Stimulated activated naive CD4-positive, alpha-beta T cell treated with Interleukin-2 at 50 U/mL for 16 hours (primary cell): Measurements from ENCODE around the gene ZPR1.
"Not testable (repeated sequence)": the region's sequence is repeated elsewhere in the genome, so short reads cannot be mapped to it uniquely, and the experiment has no call there.

ENCODE experiments used
- DNase-seq: peaks from one replicate; lab custom pipeline; 2025; lab: John Stamatoyannopoulos, UW

ZPR1 gene, protein sequence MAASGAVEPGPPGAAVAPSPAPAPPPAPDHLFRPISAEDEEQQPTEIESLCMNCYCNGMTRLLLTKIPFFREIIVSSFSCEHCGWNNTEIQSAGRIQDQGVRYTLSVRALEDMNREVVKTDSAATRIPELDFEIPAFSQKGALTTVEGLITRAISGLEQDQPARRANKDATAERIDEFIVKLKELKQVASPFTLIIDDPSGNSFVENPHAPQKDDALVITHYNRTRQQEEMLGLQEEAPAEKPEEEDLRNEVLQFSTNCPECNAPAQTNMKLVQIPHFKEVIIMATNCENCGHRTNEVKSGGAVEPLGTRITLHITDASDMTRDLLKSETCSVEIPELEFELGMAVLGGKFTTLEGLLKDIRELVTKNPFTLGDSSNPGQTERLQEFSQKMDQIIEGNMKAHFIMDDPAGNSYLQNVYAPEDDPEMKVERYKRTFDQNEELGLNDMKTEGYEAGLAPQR

GRCh38 chr11:116787786-116788486 is at the start of gene ZPR1:
TSS of gene ZPR1 (minus strand) at chr11:116788023. CDS start at chr11:116787990, 33 bp downstream.
- peak; percentile 80 for DNase-seq

- DNase-seq: no peak
Measured at GRCh38 chr11:116836632-116836991, 48.8 kb upstream of the ZPR1 start.

DNA sequence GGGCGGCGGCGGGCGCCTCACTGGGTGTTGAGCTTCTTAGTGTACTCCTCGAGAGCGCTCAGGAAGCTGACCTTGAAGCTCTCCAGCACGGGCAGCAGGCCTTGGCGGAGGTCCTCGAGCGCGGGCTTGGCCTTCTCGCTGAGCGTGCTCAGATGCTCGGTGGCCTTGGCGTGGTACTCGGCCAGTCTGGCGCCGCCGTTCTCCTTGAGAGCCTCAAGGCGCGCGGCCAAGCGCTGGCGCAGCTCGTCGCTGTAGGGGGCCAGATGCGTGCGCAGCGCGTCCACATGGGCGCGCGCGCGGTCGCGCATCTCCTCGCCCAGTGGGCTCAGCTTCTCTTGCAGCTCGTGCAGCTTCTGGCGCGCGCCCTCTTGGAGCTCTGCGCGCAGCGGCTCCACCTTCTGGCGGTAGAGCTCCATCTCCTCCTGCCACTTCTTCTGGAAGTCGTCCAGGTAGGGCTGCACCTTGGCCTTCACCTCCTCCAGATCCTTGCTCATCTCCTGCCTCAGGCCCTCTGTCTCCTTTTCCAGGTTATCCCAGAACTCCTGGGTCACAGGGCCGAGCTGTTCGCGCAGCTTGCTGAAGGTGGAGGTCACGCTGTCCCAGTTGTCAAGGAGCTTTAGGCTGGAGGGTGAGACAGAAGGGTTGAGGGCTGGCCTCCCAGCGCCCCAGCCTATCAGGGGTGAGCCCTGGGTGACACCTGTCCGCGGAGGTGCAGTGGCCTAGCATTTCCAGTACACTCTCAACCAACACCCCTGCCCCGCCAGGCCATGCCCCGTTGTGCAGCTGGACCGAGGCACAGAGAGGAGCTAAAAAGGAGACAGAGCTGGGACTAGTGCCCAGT is 48.2 kb upstream of the ZPR1 start:
- DNase-seq: peak; percentile 70

DNA sequence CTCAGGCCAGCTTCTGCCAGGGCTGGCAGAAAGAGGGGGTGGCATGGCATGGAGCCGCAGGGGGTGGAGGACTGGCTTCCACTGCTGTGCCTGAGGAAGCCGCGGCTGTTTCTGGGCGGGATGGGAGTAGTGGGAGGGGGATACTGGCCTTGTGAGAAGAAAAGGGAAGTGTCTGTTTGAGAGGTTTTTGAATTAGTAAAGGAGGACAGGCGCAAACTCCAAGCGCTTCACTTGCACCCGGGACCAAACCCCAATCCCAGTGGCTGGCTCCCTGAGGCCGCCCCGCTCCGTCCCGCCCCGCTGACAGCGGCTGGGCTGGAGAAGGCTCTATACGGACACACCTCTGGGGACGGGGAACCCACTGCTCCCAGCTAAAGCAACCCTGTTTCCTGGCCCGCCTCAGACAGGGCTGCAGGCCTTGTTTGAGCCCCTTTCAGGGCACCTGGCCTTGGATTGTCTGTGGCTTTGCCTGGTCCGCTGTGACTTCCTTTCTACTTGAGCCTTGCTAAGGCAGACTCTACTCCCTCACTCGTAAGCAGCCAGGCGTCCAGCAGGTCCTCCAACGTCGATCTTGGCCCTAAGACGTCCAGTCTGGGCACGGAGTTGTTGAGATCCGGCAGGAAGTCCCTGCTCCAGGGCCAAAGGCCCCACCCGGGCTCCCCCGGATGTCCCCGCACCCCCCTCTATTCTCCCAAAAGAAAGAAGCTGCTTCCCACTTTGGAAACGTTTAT is 47.4 kb upstream of the ZPR1 start:
- DNase-seq: no peak

GRCh38 chr11:116834535-116835041 is 46.8 kb upstream of the ZPR1 start:
- DNase-seq: not testable (repeated sequence)

DNA sequence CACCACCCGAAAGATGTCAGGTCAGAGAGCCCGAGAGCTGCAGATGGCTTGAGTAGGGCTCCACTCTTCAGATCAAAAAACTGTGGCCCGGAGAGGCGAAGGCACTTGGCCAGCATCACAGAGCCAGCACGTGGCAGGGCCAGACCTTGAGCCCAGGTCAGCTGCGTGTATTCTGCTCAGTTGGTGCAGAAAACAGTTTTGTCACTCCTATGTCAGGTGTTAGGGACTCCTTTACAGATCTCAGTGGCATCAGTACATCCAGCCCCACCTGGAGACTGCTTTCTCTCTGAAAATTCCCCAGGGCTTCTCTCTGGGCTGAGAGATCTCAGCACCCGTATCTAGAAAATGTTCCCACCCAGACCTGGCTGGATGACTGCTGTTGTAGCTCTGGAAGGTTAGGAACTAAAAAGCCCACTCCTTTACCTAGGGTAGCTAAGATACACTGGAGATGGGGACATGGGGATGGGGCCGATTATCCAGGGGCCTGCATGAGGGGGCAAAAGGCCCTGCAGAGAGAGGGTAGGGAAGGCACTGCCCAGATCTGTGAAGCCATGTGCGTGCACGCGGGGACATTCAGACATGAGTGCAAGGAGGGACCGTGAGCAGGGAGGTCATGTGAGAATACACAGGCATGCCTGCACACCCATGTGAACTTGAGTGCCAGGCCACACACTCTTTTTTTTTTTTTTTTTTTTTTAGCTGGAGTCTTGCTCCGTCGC is 46.2 kb upstream of the ZPR1 start:
- DNase-seq: no peak

- no peak for DNase-seq
Measured at GRCh38 chr11:116833491-116833815, 45.6 kb upstream of the ZPR1 start.

GRCh38 chr11:116832350-116833290 is 44.8 kb upstream of the ZPR1 start:
- DNase-seq: no peak

- DNase-seq: no peak
Measured at GRCh38 chr11:116831790-116832349, 44.0 kb upstream of the ZPR1 start.

- DNase-seq: no peak
Measured at GRCh38 chr11:116830184-116830912, 42.5 kb upstream of the ZPR1 start.

GRCh38 chr11:116829525-116830183 is 41.8 kb upstream of the ZPR1 start, which contains the start of gene APOC3:
TSS of gene APOC3 (plus strand) at chr11:116829907. CDS start at chr11:116830583, 676 bp downstream.
- DNase-seq: no peak

DNA sequence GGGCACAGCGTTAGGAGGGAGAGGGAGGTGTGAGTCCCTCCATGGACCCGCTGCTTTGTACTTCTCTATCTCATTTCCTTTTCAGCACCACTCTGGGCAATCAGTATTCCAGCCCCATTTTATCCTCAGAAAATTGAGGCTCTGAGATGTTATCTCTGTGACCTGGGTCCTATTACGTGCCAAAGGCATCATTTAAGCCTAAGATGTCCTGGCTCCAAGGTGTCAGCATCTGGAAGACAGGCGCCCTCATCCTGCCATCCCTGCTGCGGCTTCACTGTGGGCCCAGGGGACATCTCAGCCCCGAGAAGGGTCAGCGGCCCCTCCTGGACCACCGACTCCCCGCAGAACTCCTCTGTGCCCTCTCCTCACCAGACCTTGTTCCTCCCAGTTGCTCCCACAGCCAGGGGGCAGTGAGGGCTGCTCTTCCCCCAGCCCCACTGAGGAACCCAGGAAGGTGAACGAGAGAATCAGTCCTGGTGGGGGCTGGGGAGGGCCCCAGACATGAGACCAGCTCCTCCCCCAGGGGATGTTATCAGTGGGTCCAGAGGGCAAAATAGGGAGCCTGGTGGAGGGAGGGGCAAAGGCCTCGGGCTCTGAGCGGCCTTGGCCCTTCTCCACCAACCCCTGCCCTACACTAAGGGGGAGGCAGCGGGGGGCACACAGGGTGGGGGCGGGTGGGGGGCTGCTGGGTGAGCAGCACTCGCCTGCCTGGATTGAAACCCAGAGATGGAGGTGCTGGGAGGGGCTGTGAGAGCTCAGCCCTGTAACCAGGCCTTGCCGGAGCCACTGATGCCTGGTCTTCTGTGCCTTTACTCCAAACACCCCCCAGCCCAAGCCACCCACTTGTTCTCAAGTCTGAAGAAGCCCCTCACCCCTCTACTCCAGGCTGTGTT is 41.1 kb upstream of the ZPR1 start:
- no peak for DNase-seq

GRCh38 chr11:116827461-116827860 is 39.6 kb upstream of the ZPR1 start:
- no peak for DNase-seq

- no peak for DNase-seq
Measured at GRCh38 chr11:116826751-116827431, 39.1 kb upstream of the ZPR1 start.

- no peak for DNase-seq
Measured at GRCh38 chr11:116825854-116826750, 38.3 kb upstream of the ZPR1 start.
